HUDEP-2 (cell line): Measurements from ENCODE around the gene ZP2.
"Not testable (repeated sequence)": the region's sequence is repeated elsewhere in the genome, so short reads cannot be mapped to it uniquely, and the experiment has no call there.

Experiments used
- DNase-seq, 76 experiments: peaks; one replicate each; lab custom pipeline; 2025; ENCODE audit not compliant: unreplicated experiment in 76 of 76; lab: John Stamatoyannopoulos, UW

Gene ZP2

GRCh38 chr16:21211486-21211885 is at the start of gene ZP2:
ZP2 (minus strand) TSS chr16:21211574; CDS start chr16:21211547, 27 bp downstream.
- no peak for DNase-seq

- no peak for DNase-seq
Observed at GRCh38 chr16:21257284-21257683, 45.9 kb upstream of the ZP2 start.

- DNase-seq = no peak
Observed at GRCh38 chr16:21256636-21257035, 45.3 kb upstream of the ZP2 start.

GRCh38 chr16:21253470-21253869 is 42.1 kb upstream of the ZP2 start:
- DNase-seq = no peak

GRCh38 chr16:21250072-21250923 is 38.9 kb upstream of the ZP2 start:
- DNase-seq = no peak

- DNase-seq = not testable (repeated sequence)
Observed at GRCh38 chr16:21248179-21248578, 36.8 kb upstream of the ZP2 start.

- no peak for DNase-seq
Observed at GRCh38 chr16:21244518-21245215, 33.3 kb upstream of the ZP2 start.

- DNase-seq = no peak
Observed at GRCh38 chr16:21242756-21243155, 31.4 kb upstream of the ZP2 start.

GRCh38 chr16:21239646-21240045 is 28.3 kb upstream of the ZP2 start:
- DNase-seq = peak in 32 of 76 experiments; percentile 4 to 69 (median 39)

GRCh38 chr16:21236831-21237230 is 25.5 kb upstream of the ZP2 start:
- no peak for DNase-seq

- DNase-seq = peak in 6 of 76 experiments; percentile 6 to 32 (median 22)
Observed at GRCh38 chr16:21235199-21235585, 23.8 kb upstream of the ZP2 start.

GRCh38 chr16:21233521-21234150 is 22.3 kb upstream of the ZP2 start, which contains the start of gene ANKS4B:
ANKS4B (plus strand) TSS chr16:21233699; CDS start chr16:21233738, 39 bp downstream.
- peak in 8 of 76 experiments; percentile 2 to 48 (median 13) for DNase-seq

GRCh38 chr16:21233045-21233520 is 21.7 kb upstream of the ZP2 start:
- DNase-seq = no peak

GRCh38 chr16:21228361-21228872 is 17.0 kb upstream of the ZP2 start:
- no peak for DNase-seq

GRCh38 chr16:21227866-21228265 is 16.5 kb upstream of the ZP2 start:
- DNase-seq = no peak

GRCh38 chr16:21226749-21227148 is 15.4 kb upstream of the ZP2 start:
- DNase-seq = no peak

- peak in 2 of 76 experiments; percentile 3 to 28 for DNase-seq
Observed at GRCh38 chr16:21224800-21225199, 13.4 kb upstream of the ZP2 start.

GRCh38 chr16:21223787-21224186 is 12.4 kb upstream of the ZP2 start:
- DNase-seq = no peak

- DNase-seq = no peak
Observed at GRCh38 chr16:21222495-21223337, 11.3 kb upstream of the ZP2 start.

- no peak for DNase-seq
Observed at GRCh38 chr16:21219551-21219950, 8.2 kb upstream of the ZP2 start.
